ENCODE measurements around the gene CCRL2.

DNA sequence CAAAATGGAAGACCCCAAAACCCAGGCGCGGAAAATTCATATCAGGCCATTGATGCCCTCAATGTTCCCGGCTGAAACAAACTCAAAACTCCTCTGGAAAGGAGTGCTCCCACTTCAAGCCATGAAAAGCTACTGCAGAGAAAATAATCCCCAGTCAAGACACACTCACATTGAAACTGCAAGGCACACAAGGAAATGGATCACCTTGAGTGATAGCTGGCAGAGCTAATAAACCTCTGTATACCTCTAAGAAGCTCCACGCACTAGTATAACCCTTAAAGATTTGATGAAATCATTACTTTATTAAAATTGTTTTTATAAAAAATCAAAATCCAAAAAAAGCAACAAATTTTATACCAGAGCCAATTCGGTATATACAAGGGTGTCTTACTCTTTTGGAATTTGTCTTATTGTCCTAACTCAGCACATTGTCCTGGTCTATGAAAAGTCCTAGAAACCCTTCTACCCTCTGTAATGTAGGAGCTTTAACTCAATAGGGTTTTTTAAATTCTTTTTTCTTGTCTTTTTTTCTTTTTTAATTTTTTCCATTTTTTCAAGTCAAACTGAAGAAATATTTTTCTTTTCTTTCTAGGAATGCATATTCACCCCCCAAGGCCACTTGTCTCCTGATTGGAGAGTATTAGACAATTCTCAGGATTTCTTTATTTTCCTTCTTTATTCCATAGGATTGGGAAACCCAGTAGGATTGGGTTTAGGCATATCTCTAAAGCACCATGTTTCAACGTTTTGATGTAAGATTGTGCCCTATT, 8.7 kb upstream of the CCRL2 start:
- TF ChIP-seq, protein P1, sequence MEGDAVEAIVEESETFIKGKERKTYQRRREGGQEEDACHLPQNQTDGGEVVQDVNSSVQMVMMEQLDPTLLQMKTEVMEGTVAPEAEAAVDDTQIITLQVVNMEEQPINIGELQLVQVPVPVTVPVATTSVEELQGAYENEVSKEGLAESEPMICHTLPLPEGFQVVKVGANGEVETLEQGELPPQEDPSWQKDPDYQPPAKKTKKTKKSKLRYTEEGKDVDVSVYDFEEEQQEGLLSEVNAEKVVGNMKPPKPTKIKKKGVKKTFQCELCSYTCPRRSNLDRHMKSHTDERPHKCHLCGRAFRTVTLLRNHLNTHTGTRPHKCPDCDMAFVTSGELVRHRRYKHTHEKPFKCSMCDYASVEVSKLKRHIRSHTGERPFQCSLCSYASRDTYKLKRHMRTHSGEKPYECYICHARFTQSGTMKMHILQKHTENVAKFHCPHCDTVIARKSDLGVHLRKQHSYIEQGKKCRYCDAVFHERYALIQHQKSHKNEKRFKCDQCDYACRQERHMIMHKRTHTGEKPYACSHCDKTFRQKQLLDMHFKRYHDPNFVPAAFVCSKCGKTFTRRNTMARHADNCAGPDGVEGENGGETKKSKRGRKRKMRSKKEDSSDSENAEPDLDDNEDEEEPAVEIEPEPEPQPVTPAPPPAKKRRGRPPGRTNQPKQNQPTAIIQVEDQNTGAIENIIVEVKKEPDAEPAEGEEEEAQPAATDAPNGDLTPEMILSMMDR (IDR thresholded peaks at IDR 0.05) = no peak
- no peak for TF ChIP-seq EZH2phosphoT487 (IDR thresholded peaks at IDR 0.05)
- TF ChIP-seq EZH2 (IDR thresholded peaks at IDR 0.05) = no peak

All from neural progenitor cell (in vitro differentiated cells).